GM15510 (cell line): ENCODE measurements around the gene H2BK1.

Experiments
- POLR2A ChIP-seq: IDR thresholded peaks from 3 replicates; pipeline ENCODE4 v1.6.1; 2011; ENCODE audit warnings: borderline replicate concordance; ENCODE audit not compliant: insufficient read length; ENCODE audit errors: extremely low read depth

H2BK1 gene

DNA sequence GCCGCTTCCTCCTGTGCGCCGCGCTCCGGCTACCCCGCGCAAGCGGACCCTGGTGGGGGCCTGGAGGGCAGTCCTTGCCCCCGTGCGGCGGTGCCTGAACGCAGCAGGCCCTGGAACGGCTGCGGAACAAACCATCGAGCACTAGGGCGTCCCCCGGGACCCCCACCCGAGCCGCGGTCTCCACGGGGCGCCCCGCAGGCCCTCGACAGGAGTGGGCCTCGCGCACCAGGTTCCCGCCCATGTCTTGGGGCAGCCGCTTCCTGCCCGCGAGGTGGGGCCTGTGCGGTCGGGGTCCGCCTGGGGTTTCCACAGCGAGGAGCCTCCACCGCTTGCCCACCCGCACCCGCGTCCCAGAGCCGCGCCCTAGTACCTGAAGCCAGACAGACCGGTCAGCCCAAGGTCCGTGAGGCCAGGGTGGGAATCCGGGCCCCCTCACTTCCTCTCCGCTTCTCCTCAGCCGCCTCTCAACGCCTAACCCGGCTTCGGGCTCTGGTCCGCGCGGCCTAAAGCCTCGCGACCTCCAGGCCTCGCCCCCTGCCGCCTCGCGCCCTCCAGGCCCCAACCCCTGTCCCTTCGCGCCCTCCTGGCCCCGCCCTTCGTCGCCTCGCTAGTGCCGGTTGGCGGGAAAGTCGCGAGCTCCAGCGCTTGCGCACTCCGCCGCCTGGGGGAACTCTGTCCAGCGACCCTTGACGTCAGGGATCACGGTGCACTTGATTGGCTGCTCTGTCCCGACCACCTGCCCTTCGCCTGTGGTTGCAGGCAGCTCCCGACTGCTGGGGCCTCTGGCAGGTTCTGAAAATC, 35.8 kb downstream of the H2BK1 start:
- no peak for TF ChIP-seq POLR2A

DNA sequence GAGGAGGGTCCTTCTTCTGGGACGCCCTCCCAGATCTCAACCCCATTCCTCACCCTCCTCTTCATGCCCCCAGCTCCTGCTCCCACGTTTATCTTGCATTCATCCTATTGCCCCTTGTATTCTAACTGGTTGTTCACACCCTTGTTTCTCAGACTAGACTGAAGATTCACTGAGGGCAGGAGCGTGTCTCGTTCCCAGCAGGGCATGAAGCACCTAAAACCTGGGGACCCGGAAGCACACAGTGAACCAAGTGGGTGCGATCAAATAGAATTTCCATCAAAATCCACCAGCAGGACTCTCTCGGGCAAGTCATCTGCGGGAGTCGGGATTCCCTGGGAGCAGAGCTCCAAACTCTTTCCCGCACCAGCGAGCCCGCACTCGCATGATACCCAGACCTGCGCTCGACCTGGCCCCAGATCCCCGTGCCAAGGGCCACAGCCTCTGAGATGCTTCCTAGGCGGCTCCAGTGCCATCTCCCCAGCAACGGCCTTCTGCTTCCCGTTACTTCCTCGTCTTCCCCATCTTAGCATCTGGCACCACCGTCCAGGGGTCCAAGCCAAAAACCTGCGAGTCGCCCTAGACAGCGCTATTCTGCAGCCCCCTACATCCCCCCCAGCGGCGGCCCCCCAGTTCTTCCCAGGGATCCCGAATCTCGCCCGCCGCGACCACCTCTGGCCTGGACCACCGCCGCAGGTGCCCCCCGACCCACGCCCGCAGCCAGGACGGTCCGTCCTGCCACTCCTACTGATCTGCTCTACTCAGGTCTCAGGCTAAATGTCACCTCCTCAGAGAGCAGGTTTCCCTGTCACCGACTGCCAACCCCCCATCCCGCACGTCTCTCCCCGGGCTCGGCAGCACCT, 36.7 kb downstream of the H2BK1 start:
- TF ChIP-seq POLR2A: no peak

DNA sequence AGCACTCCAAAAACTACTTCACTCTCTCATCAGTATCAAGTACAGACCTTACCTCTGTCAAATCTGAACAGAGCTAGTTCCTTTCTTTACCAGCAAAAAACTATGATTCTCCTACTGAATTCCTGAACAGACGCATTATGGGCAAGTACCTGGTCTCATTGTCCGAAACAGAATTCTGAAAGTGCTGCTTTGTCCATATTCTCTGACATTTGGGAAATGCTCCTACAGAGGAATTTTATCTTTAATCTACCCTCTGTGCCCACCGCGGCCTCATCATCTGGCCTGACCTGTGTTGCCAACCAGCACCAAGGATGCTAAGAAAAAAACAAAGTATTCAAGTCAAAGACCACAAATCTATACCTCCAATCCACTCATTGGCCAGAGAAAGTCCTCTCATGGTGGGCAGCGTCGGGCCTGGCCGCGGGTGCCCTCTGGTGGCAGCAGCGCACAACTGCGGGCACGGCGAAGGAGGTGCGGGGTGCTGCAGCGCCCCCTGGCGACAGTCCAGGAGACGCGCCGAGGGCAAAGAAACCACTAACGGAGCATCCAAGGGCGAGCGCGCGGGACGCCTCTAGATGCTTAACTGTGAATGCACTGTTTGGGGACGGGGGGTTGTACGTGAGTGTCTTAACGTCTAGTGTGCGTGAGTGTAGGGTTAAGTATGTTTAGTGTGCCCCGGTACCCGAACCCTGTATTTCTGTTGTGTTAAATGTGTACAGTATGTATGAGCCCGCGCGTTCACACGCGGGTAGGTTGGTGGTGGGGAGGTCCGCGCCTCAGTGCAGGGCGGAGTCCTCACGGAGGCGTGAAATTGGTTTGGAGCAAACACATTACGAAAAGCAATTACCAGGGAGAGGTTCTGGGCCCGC, 37.8 kb downstream of the H2BK1 start:
- TF ChIP-seq POLR2A: no peak

DNA sequence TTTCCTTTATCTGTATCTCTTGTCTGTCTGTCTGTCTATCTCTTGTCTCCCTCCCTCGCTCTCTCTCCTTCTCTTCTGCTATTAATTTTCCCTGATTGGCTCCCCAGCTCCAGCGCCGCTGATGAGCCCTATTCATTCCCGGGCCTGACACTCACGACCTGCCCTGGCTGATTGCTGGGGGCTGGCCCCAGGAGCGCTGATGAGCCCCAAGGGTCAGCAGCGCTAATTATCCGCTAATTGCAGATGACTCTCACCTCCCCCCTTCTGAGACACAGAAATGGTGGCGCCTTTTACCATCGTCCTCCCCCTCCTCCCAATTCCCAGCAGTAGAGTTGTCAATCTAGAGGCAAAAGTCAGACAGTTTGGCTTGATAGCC, 41.5 kb downstream of the H2BK1 start:
- no peak for TF ChIP-seq POLR2A

DNA sequence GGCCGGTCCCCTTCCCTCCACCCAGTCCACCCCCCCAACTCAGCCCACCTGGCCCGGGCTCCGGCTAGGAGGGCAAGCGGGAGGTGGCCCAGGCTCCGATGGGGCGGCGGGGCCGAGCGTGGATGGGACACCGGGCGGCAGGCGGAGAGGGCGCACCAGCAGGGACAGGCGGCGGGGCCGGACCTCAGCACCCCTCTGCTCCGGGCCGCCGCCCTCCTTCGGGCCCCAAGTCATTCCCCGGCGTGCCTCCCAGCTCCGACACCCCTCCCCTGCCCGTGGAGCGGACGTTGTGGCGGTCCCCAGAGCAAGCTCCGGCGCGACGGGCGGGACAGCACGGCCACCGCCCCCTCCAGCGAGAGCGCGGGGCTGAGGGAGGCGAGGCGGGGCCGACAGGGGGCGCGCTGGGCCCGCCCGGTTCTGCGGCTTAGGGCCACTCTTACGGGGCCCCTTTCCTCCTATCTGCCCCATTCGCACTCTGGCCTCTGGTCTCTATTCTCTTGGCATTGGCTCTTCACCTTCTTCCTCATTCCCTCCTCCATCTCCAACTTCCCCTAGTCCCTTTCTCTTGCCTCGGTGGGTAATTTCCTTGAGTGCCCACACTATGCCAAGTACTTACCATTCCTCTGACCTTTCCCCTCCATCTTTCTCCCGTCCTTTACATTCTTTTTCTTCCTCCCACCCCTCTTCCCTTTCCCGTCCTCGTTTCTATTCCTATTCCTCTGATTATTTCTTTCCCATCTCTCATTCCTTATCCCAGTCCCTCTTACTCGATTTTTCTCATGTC, 42.1 kb downstream of the H2BK1 start:
- no peak for TF ChIP-seq POLR2A

DNA sequence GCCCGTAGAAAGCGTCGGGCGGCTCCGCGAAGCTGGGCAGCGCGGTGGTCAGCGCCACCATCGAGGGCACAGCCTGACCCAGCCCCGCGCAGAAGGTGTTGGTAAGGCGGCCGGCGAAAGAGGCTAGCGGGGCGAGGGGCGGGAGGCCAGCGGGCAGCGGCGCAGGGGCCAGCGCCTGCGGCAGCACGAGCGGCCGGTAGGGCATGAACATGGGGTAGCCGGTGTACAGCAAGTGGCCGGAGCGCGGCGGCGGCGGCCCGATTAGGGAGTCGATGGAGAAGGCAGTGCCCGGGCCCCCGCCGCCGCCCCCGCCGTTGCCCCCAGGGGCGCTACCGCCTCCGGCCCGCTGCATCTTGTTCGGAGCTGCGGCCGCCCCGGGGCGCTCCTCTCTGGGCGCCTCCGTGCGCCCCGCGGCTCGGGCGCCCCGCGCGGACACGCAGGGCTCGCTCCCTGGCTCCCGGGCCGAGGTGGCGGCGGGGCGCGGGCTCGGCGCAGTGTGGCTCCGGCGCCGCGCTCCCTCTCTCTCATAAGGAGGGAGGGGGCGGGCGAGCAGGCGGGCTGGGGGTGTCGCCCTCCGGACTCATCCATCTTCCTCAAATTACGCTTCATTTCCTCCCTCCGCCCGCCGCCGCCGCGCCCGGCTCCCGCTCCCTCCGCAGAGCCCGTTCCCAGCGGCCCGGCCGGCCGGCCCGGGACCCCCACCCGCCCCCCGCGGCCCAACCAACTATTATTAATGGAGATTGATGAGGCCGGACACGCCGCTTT, 42.9 kb downstream of the H2BK1 start, which contains the start of gene GBX1:
GBX1 (minus strand) TSS at position 498 of the 765 bp plus-strand sequence; CDS start at position 352, 146 bp downstream.
- TF ChIP-seq POLR2A: no peak

DNA sequence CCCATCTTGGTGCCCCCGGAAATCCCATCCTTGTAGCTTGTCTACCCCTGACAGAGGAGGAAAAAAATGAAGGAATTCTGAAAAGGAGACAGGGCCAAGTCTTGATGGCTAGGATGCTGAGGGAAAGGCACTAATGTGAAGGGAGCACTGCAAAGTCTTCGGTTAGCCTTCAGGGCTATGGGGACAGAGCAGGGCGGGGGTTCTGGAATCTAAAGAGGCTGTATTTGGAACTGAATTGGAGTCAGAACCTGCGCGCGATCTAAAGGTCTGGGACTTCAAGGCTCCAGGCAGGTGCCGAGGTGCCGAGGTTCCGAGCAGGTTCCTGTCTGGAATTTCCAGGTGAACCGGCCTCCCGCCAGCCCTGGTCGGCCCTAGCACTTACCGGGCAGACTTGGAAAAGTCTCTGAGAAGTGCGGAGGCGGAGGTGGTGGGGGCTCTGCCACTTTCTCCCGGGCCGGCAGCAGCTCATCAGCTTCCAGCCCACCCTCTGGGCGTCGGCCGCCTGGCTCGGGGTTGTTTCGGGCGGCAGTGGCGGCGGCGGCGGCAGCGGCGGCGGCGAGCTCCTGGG, 43.6 kb downstream of the H2BK1 start:
- TF ChIP-seq POLR2A: no peak

DNA sequence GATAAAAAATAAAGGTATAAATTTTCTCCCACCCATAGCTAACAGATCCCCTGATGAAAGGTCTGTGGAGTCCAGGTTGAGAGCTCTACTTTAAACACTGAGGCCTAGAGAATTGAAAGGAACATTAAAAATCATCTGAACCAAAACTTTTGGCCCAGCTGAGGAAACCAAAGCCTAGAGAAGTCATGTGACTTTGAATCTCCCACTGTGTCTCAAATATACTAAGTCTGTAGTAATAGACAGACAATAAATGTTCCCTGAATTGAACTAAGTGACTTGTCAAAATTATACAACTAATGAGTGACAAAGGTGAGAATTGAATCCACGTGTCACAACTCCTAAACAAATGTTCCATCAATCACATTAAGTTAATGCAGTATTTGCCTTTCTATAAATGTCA, 48.5 kb downstream of the H2BK1 start:
- no peak for TF ChIP-seq POLR2A
